PC-9 (cell line): ENCODE measurements around the gene TTC7B.

ENCODE experiments used
- EZH2 ChIP-seq: fragments of 200-600 bp; sonication (generic); IDR thresholded peaks from 2 replicates; pipeline ENCODE4 v1.8.0; 2017; ENCODE audit warnings: antibody characterized with exemption, low read depth
- TF ChIP-seq, protein P1 (sequence below): fragments of 200-600 bp; sonication (generic); conservative IDR thresholded peaks from 2 replicates; pipeline ENCODE4 v1.6.1; 2017; ENCODE audit warnings: mixed run types, antibody characterized with exemption, mild to moderate bottlenecking, moderate library complexity

DNA sequence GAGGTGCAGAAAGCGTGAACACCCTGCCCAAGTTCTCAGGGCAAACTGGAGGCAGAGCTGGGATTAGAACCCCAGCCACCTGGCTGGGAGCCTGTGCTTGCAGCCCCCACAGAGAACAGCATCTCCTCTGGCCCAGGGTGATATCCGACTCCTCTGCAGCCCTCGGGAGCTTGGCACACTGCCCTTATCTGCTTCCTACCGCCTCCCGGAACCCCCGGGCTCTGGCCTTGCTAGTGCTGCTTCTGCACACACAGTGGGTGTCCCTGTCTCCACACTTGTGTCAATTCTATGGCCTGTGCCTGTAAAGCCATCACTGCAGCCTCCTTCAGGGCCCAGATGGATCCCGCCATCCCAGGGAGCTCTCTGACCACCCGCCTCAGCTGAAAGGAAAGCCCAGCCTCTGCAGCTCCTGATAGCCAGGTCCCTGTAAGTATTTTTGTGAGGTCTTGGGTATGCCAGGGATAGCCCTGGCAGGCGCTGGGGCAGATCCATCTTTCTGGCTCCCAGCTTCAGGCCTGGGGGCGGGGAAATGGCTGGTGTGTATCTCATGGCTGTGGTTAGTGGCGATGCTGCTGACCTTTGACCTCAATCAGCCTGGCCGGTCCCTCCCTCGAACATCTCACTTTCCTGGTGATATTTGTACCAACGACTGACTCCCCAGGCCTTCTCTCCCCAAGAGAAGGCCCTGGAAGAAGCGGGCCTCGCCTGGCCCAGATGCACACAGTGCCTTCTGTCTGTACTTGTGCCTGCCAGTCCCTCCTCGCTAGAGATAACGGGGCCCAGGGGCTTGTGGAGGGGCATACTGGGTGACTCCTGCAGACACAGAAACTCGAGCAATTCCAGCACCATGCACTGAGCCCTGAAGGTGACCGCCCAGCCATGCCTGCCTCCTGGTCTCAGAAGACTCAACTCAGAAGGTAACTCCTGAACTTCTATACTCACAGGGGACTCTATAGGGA, 235.6 kb downstream of the TTC7B start:
- TF ChIP-seq, protein P1, sequence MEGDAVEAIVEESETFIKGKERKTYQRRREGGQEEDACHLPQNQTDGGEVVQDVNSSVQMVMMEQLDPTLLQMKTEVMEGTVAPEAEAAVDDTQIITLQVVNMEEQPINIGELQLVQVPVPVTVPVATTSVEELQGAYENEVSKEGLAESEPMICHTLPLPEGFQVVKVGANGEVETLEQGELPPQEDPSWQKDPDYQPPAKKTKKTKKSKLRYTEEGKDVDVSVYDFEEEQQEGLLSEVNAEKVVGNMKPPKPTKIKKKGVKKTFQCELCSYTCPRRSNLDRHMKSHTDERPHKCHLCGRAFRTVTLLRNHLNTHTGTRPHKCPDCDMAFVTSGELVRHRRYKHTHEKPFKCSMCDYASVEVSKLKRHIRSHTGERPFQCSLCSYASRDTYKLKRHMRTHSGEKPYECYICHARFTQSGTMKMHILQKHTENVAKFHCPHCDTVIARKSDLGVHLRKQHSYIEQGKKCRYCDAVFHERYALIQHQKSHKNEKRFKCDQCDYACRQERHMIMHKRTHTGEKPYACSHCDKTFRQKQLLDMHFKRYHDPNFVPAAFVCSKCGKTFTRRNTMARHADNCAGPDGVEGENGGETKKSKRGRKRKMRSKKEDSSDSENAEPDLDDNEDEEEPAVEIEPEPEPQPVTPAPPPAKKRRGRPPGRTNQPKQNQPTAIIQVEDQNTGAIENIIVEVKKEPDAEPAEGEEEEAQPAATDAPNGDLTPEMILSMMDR: no peak
- TF ChIP-seq EZH2: no peak
